ENCODE results near the gene TSSK3.

TSSK3 gene

DNA sequence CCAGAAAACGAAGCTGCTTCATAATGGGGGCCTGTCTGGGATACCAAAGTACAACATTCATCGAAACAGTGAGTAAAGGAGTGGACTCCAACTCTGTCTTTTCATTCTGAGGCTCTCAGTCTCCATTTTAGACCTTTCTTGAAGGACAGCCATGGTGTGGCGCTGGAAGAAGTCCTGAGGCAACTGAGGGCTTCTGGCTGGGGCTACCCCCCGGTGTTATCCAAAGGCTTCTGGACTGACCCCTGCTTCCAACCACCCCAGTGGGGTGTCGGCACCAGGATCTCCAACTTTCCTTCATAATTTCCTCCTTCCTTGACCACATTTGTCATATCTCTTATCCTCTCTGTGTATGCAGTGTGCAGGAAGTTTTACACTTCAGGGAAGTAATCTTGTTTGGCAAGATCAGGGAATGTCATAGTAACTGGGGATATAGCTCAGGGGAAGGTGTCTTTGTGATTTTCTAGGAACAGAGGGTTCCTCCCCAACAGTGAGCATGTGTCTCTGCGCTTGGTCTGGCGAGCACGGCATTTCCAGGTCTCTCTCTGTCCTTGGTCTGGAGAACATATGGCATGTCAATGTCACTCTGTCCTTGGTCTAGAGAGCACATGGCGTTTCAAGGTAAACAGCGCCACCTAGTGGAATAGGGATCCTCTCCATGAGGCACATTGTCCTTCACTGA is 51.3 kb downstream of the TSSK3 start:
- DNase-seq (ENCODE audit: low read depth), result peak; percentile 82
- H3K4me3 ChIP-seq (replicated peaks; ENCODE audit: low read depth, low read length), result no peak overlapping the region
- TF ChIP-seq, protein P1, sequence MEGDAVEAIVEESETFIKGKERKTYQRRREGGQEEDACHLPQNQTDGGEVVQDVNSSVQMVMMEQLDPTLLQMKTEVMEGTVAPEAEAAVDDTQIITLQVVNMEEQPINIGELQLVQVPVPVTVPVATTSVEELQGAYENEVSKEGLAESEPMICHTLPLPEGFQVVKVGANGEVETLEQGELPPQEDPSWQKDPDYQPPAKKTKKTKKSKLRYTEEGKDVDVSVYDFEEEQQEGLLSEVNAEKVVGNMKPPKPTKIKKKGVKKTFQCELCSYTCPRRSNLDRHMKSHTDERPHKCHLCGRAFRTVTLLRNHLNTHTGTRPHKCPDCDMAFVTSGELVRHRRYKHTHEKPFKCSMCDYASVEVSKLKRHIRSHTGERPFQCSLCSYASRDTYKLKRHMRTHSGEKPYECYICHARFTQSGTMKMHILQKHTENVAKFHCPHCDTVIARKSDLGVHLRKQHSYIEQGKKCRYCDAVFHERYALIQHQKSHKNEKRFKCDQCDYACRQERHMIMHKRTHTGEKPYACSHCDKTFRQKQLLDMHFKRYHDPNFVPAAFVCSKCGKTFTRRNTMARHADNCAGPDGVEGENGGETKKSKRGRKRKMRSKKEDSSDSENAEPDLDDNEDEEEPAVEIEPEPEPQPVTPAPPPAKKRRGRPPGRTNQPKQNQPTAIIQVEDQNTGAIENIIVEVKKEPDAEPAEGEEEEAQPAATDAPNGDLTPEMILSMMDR (IDR thresholded peaks at IDR 0.05; ENCODE audit: low read length, missing control alignments), result peak; percentile 76

All from fibroblast of pulmonary artery (primary cell).